LNCaP clone FGC (cell line): Measurements from ENCODE around the gene IFT122.

Source experiments
- DNase-seq: peaks from one replicate; pipeline ENCODE4 v3.0.0-alpha.2; 2011; ENCODE audit warnings: low read depth
- H3K4me3 ChIP-seq: 2 replicates; pipeline ENCODE4 v1.5.1; 2011; ENCODE audit warnings: mild to moderate bottlenecking, low read depth, low read length, control low read depth
- CTCF ChIP-seq: IDR thresholded peaks from 2 replicates; pipeline ENCODE4 v1.5.1; 2012; ENCODE audit warnings: mild to moderate bottlenecking; ENCODE audit not compliant: control insufficient read depth, insufficient read depth; ENCODE audit errors: extremely low read depth

The IFT122 gene

GRCh38 chr3:129521611-129522010 is 81.6 kb downstream of the IFT122 start:
- no peak for TF ChIP-seq CTCF
- no peak overlapping the region for H3K4me3 ChIP-seq
- no peak for DNase-seq

GRCh38 chr3:129522953-129523352 is 82.9 kb downstream of the IFT122 start:
- no peak for TF ChIP-seq CTCF
- DNase-seq: no peak
- no peak overlapping the region for H3K4me3 ChIP-seq

DNA sequence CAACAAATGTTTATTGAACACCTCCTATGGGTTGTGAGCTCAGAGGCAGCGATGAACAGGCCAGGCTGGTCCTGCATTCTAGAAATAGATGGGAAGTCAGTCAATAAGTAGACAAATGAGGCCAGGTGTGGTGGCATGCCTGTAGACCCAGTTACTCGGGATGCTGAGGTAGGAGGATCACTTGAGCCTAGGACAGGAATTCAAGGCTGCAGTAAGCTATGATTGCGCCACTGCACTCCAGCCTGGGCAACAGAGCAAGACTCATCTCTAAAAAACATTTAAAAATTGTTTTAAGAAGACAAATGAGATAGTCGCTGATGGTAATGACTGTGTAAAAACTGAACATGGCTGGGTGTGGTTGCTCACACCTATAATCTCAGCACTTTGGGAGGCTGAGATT is 84.1 kb downstream of the IFT122 start:
- no peak overlapping the region for H3K4me3 ChIP-seq
- TF ChIP-seq CTCF: no peak
- DNase-seq: no peak

DNA sequence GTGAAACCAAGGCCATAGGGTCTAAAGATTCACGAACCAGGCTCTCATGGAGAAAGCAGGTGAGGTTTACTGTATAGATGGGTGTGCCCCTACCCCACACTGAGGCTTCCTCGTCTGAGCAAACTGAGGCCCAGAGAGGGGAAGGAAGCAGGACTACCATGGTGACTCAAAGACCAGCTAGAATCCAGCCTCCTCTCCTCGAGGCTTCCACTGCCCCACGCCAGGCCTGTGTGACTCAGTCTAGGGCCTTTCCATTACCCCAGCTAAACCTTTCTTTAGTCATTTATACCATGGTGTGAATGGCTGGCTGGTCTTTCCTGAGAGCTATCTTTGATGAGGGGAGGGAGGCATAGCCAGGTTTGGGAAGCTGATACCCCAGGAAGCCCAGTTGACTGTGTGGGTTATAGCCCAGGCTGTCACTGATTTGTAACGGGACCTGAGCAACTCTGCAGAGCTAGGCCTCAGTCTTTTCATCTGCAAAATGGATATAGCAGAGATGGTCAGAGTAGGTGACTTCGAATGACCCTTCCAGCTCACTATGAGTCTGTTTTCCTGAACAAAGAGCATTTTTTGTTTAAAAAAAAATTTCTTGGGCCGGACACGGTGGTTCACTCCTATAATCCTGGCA is 85.4 kb downstream of the IFT122 start:
- no peak for DNase-seq
- no peak for TF ChIP-seq CTCF

GRCh38 chr3:129526121-129526900 is 86.3 kb downstream of the IFT122 start:
- H3K4me3 ChIP-seq: no peak overlapping the region
- no peak for TF ChIP-seq CTCF
- no peak for DNase-seq

More for the DNA sequence above, 85.4 kb downstream of the IFT122 start:
- H3K4me3 ChIP-seq: no peak overlapping the region

DNA sequence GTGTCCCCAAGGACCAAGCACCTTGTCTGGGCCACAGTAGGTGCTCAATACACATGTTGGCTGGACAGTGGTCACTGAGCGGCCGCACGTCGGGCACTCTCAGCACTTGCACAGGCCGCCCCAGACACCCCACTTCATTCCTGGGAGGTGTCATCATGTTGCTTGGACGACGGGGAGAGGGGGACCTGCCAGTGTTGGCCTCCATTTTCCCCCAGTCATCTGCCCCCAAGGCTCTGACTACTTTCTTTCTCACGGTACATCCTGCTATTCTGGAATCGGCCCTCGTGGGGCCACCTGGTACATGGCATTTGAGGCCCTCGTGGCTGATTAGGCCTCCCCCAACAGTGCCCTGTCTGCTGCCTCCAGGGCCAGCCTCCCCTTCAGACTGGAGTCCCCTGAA is 87.2 kb downstream of the IFT122 start:
- TF ChIP-seq CTCF: no peak
- no peak for DNase-seq
- no peak overlapping the region for H3K4me3 ChIP-seq
